Transverse colon (tissue), 3 donors: ENCODE results near the gene DHDH.

Experiments used
- CTCF ChIP-seq, 5 experiments: fragments of 200-600 bp in 3 of 5; fragments of 450-650 bp in 2 of 5; sonication (generic) in 3 of 5; IDR thresholded peaks; 1 replicate in 2 of 5; 2 replicates in 3 of 5; pipeline ENCODE4 v1.5.1; 2016 to 2017; ENCODE audit warnings: antibody characterized with exemption in 5 of 5, inconsistent platforms in 3 of 5, mild to moderate bottlenecking in 2 of 5, moderate library complexity in 1 of 5
- POLR2A ChIP-seq: fragments of 450-650 bp; IDR thresholded peaks from one replicate; pipeline ENCODE4 v1.6.1; 2016; ENCODE audit warnings: antibody characterized with exemption, mild to moderate bottlenecking, moderate library complexity

DNA sequence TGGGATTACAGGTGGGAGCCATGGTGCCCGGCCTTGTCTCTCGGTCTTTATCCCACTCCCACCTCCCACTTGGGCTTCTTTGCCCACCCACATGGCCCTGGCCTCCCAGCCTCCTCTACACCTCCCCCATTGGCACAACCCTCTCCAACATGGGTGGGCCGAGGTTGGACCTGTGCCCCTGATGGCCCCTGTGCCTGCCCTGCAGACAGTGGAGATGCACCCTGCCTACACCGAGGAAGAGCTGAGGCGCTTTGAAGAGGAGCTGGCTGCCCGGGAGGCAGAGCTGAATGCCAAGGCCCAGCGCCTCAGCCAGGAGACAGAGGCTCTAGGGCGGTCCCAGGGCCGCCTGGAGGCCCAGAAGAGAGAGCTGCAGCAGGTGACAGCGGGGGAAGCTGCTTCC is 12.6 kb upstream of the DHDH start:
- no peak for TF ChIP-seq POLR2A
- TF ChIP-seq CTCF (IDR thresholded peaks at IDR 0.05) = no peak
